ENCODE measurements around the gene TEAD2. TPM values are rescaled to one million over a fixed set of nuclear protein-coding genes. Genes with fewer than 3 reads are reported as not detected.

TEAD2 gene
- total and polyA plus RNA-seq, 7 donors: 9.7 to 24.1 (median 15.0) TPM

DNA sequence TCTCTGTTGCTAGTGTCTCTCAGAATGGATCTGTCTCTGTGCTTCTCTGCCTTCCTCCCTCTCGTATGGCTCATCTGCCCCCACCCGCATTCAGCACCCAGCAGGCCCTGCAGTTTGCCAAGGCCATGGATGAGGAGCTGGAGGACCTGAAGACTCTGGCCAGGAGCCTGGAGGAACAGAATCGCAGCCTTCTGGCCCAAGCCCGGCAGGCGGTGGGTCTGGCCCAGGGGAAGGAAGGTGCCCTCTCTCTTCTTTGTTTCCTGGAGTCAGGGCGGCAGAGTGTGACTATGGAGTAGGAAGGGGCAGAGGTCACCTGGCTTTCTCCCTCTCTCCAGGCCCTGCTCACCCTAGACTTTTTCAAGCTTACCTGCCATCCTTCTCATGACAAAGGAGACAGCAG is 36.7 kb upstream of the TEAD2 start:
- intact Hi-C loops (cut with DNase I): no loop called here
- H3K27ac ChIP-seq: no peak overlapping the region
- H3K4me1 ChIP-seq: no peaks in the 10 kb centered on the region
- H3K4me3 ChIP-seq: no peak overlapping the region
- no peaks in the 10 kb centered on the region for H3K27me3 ChIP-seq (ENCODE audit: insufficient read depth in 3 of 3, low read length in 2 of 3)
- no peaks in the 10 kb centered on the region for H3K36me3 ChIP-seq (ENCODE audit: insufficient read depth in 1 of 2, low read depth in 1 of 2)
- WGBS, 3 donors: 80 to 84% (median 80%) methylated on average over 5 to 6 of the region's 6 CpGs
- TF ChIP-seq, protein P1, sequence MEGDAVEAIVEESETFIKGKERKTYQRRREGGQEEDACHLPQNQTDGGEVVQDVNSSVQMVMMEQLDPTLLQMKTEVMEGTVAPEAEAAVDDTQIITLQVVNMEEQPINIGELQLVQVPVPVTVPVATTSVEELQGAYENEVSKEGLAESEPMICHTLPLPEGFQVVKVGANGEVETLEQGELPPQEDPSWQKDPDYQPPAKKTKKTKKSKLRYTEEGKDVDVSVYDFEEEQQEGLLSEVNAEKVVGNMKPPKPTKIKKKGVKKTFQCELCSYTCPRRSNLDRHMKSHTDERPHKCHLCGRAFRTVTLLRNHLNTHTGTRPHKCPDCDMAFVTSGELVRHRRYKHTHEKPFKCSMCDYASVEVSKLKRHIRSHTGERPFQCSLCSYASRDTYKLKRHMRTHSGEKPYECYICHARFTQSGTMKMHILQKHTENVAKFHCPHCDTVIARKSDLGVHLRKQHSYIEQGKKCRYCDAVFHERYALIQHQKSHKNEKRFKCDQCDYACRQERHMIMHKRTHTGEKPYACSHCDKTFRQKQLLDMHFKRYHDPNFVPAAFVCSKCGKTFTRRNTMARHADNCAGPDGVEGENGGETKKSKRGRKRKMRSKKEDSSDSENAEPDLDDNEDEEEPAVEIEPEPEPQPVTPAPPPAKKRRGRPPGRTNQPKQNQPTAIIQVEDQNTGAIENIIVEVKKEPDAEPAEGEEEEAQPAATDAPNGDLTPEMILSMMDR (IDR thresholded peaks at IDR 0.05): no peak
- ATAC-seq (no peak), DNase-seq (peak in 1 of 2 donors; percentile 30)
- no peaks in the 10 kb centered on the region for H3K9me3 ChIP-seq

DNA sequence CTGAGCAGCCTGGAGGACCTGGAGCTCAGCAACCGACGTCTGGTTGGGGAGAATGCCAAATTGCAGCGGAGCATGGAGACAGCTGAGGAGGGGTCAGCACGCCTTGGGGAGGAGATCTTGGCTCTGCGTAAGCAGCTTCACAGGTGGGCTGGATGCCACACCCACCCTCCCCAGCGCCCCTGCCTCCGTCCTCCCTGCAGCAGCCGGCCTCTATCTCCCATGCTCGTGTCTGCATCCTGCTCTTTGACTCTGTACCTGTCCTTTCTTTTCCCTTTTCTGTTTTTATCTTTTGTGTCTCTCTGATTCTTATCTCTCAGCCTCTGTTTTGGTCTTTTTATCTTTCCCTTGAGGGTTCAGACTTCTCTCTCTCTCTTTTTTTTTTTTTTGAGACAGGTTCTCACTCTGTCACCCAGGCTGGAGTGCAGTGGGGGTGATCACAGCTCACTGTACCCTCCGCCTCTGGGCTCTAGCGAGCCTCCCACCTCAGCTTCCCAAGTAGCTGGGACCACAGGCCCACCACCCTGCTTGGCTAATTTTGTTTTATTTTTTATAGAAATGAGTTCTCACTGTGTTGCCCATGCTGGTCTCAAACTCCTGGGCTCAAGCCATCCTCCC is 35.9 kb upstream of the TEAD2 start:
- intact Hi-C loops (cut with DNase I): no loop called here
- Histone ChIP-seq H3K27ac (no peak overlapping the region), H3K9me3 (no peaks in the 10 kb centered on the region), H3K4me3 (no peak overlapping the region), H3K27me3 (ENCODE audit: insufficient read depth in 3 of 3, low read length in 2 of 3) (no peaks in the 10 kb centered on the region), H3K4me1 (no peaks in the 10 kb centered on the region), H3K36me3 (ENCODE audit: insufficient read depth in 1 of 2, low read depth in 1 of 2) (no peaks in the 10 kb centered on the region)
- no peak for ATAC-seq
- TF ChIP-seq, protein P1 (IDR thresholded peaks at IDR 0.05): no peak
- WGBS, 3 donors: 49 to 53% (median 49%) methylated on average over 11 of the region's 11 CpGs
- no peak for DNase-seq

DNA sequence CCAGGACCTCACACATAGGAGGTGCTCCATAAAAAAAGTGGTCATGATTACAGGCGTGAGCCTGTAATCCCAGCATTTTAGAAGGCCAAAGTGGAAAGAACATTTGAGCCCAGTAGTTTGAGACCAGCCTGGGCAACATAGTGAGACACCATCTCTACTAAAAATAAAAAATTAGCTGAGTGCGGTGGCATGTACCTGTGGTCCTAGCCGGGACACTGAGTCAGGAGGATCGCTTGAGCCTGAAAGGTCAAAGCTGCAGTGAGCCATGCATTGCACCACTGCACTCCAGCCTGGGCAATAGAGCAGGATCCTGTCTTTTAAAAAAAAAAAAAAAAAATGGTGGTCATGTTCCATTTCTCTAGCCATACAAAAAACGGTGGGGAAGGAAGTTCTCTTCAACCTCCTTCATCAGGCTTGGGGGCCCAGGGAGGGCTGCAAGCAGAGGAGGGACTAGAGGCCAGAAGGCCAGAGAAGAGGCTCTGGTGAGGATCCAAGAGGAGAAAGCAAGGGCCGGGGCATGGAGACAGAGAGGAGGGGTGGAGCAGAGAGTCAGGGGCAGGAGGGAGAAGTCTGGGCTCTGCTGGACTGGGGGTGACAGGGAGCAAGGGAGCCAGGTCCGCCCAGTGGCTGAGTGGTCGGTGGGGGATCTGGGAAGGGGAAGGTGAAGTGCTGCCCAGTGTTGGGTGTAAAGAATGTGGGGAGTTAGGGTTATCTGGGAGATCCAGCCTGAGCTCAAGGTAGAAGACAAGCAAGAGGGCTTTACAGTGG is 34.7 kb upstream of the TEAD2 start:
- intact Hi-C loops (cut with DNase I): no loop called here
- Histone ChIP-seq H3K27ac (no peak overlapping the region), H3K9me3 (no peaks in the 10 kb centered on the region), H3K27me3 (ENCODE audit: insufficient read depth in 3 of 3, low read length in 2 of 3) (no peaks in the 10 kb centered on the region), H3K36me3 (ENCODE audit: insufficient read depth in 1 of 2, low read depth in 1 of 2) (no peaks in the 10 kb centered on the region), H3K4me3 (no peak overlapping the region), H3K4me1 (no peaks in the 10 kb centered on the region)
- TF ChIP-seq, protein P1 (IDR thresholded peaks at IDR 0.05): no peak
- DNase-seq (no peak), ATAC-seq (no peak)
- WGBS, 3 donors: 74 to 78% (median 74%) methylated on average over 8 of the region's 8 CpGs

DNA sequence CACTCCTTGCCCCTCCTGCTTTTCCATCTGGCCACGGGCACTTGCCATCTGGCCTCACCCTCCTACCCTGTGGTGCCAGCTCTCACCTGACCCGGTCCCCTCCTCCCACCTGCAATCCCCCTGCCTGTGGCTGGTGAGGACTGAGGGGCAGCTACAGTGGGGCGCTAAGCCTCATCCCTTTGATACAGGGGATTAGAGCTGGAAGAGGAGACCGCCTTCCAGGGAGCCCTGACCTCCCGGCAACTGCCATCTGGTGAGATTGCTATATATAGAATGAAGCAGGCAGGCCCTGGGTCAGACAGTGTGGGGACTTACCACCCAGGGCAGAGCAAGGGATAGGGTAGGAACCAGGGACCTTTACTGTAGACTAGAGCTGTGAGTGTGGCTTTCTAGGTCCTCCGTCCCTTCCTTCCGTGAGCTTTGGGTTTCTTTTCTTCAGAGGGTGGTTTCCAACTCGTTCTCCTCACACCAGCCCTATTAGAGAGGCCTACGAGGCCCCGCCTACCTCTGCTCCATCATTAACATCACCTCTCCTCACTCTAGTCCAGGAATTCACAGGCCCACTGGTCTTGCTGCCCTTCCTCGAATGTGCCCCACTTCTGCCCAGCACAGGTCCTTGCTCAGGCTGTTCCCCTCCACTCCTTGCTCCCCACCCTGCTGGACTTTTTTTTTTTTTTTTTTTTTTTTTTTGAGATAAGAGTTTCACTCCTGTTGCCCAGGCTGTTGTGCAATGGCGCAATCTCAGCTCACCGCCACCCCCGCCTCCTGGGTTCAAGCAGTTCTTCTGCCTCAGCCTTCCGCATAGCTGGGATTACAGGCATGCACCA is 33.6 kb upstream of the TEAD2 start:
- WGBS, 3 donors: 64 to 77% (median 76%) methylated on average over 14 to 15 of the region's 15 CpGs

More for the DNA sequence above, 33.6 kb upstream of the TEAD2 start:
- intact Hi-C loops (cut with DNase I): loop anchor here in 1 of 2 donors (2.0 kb wide), 1 partner anchor 23 kb away; no protein-coding TSS in a partner anchor
- Histone ChIP-seq H3K4me1 (no peaks in the 10 kb centered on the region), H3K27ac (no peak overlapping the region), H3K9me3 (no peaks in the 10 kb centered on the region), H3K4me3 (no peak overlapping the region), H3K27me3 (ENCODE audit: insufficient read depth in 3 of 3, low read length in 2 of 3) (no peaks in the 10 kb centered on the region), H3K36me3 (ENCODE audit: insufficient read depth in 1 of 2, low read depth in 1 of 2) (no peaks in the 10 kb centered on the region)
- no peak for DNase-seq
- ATAC-seq: no peak
- TF ChIP-seq, protein P1 (IDR thresholded peaks at IDR 0.05): no peak

All from psoas muscle (tissue), 8 donors.